Esophagus muscularis mucosa (tissue), 4 donors: Measurements from ENCODE around the gene XCR1. TPM values are rescaled to one million over a fixed set of nuclear protein-coding genes. Genes with fewer than 3 reads are reported as not detected.

Experiments used
- DNase-seq: peaks from one replicate; pipeline ENCODE4 v3.0.0-alpha.2; 2017; ENCODE audit errors: extremely low spot score
- H3K27ac ChIP-seq, 4 donors: fragments of 200-600 bp; sonication (generic); replicated peaks in 1 of 4; 1 replicate in 3 of 4; 2 replicates in 1 of 4; pipeline ENCODE4 v1.5.1; 2016 to 2019; ENCODE audit warnings: mild to moderate bottlenecking in 1 of 4
- H3K27me3 ChIP-seq, 4 donors: fragments of 200-600 bp; sonication (generic); one replicate each; pipeline versions ENCODE4 v1.5.1 to v1.6.0; 2016 to 2019
- H3K36me3 ChIP-seq, 4 donors: fragments of 200-600 bp; sonication (generic); one replicate each; pipeline ENCODE4 v1.5.1; 2016 to 2019
- H3K4me1 ChIP-seq, 4 donors: fragments of 200-600 bp; sonication (generic); one replicate each; pipeline ENCODE4 v1.5.1; 2016 to 2019
- H3K4me3 ChIP-seq, 4 donors: fragments of 200-600 bp; sonication (generic); 1 replicate in 2 of 4; 2 replicates in 2 of 4; pipeline ENCODE4 v1.5.1; 2016 to 2019; ENCODE audit warnings: mild to moderate bottlenecking in 4 of 4, moderate library complexity in 1 of 4
- H3K9me3 ChIP-seq, 4 donors: fragments of 200-600 bp; sonication (generic); 1 replicate in 3 of 4; 2 replicates in 1 of 4; pipeline ENCODE4 v1.5.1; 2016 to 2019
- EP300 ChIP-seq: sonication (generic); formaldehyde crosslinking; IDR thresholded peaks from one replicate; pipeline ENCODE4 v1.6.1; 2017; ENCODE audit warnings: antibody characterized with exemption
- POLR2A ChIP-seq: fragments of 450-650 bp; IDR thresholded peaks from one replicate; pipeline ENCODE4 v1.6.1; 2017; ENCODE audit warnings: antibody characterized with exemption, moderate library complexity, mild to moderate bottlenecking, low read depth
- POLR2AphosphoS5 ChIP-seq, 2 donors: sonication (generic); formaldehyde crosslinking; IDR thresholded peaks; one replicate each; pipeline ENCODE4 v1.6.1; 2017; ENCODE audit warnings: antibody characterized with exemption in 2 of 2
- WGBS: methylation state at CpG from one replicate; pipeline ENCODE4 v1.1.5; 2018; 5-methylcytosine and 5-hydroxymethylcytosine counted together
- intact Hi-C: fragments of 100-400 bp; cut with DNase I; formaldehyde crosslinking; loops from one replicate; pipeline ENCODE4 v1.15.1; 2023
- total RNA-seq, 4 donors: library from RNA; depleted of rRNA; stranded (reverse); fragments of >200 nt; gene quantifications; one replicate each; pipeline versions ENCODE4 v1.1.0 to v1.2.1, GENCODE V29; 2016
- TF ChIP-seq, protein P1 (sequence below), 3 experiments: fragments of 200-600 bp in 2 of 3; fragments of 450-650 bp in 1 of 3; sonication (generic) in 2 of 3; IDR thresholded peaks; one replicate each; pipeline ENCODE4 v1.5.1; 2017 to 2019; ENCODE audit warnings: antibody characterized with exemption in 3 of 3, mild to moderate bottlenecking in 2 of 3, moderate library complexity in 1 of 3

Gene XCR1, protein sequence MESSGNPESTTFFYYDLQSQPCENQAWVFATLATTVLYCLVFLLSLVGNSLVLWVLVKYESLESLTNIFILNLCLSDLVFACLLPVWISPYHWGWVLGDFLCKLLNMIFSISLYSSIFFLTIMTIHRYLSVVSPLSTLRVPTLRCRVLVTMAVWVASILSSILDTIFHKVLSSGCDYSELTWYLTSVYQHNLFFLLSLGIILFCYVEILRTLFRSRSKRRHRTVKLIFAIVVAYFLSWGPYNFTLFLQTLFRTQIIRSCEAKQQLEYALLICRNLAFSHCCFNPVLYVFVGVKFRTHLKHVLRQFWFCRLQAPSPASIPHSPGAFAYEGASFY
- under 1 TPM in 1 of 4 donors, not detected in 3; 0.17 TPM for total RNA-seq

DNA sequence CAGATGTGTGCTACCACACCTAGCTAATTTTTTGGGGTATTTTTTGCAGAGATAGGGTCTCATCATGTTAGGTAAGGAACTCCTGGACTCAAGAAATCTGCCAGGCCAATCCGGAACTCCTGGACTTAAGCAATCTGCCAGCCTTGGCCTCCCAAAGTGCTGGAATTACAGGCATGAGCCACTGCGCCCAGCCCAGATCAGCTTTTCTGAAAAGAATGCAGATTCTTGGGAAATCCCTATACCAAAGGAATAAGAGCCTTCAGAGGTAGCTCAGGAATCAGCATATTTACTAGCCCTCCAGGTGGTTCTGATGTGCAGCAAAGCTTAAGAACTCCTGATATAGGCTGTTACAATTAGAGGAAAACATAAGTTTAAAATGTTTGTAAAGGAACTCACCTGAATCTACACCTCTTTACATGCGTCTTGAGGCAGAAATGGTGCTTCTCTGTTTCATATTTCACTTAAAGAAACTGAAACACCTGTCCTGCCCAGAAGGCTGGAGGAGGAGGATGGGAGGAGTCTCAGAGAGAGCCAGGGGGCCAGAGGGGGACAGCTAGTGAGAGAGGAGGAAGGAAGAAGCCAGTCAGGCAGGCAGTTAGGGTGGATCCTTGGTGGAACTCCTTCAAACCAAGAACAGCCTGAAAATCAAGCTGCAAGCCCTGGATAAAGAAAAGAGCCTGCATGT is at the start of gene XCR1:
TSS of gene XCR1 (minus strand) at position 463 of the 685 bp plus-strand sequence. CDS start 5,536 bp downstream, outside the sequence.
- DNase-seq, result peak; percentile 24
- H3K4me3 ChIP-seq, result no peak within 1 kb of the TSS
- no peaks in the 10 kb centered on the region for H3K27me3 ChIP-seq
- H3K36me3 ChIP-seq, result no peaks in the 10 kb centered on the region
- WGBS, result 98% methylated on average over 3 of the region's 3 CpGs
- H3K27ac ChIP-seq, result no peak within 1 kb of the TSS
- peaks cover 0 to 4% (median 0%) of the 10 kb centered on the region in 4 donors for H3K9me3 ChIP-seq
- TF ChIP-seq POLR2A (no peak), EP300 (no peak), POLR2AphosphoS5 (IDR thresholded peaks at IDR 0.05) (no peak)
- TF ChIP-seq, protein P1, sequence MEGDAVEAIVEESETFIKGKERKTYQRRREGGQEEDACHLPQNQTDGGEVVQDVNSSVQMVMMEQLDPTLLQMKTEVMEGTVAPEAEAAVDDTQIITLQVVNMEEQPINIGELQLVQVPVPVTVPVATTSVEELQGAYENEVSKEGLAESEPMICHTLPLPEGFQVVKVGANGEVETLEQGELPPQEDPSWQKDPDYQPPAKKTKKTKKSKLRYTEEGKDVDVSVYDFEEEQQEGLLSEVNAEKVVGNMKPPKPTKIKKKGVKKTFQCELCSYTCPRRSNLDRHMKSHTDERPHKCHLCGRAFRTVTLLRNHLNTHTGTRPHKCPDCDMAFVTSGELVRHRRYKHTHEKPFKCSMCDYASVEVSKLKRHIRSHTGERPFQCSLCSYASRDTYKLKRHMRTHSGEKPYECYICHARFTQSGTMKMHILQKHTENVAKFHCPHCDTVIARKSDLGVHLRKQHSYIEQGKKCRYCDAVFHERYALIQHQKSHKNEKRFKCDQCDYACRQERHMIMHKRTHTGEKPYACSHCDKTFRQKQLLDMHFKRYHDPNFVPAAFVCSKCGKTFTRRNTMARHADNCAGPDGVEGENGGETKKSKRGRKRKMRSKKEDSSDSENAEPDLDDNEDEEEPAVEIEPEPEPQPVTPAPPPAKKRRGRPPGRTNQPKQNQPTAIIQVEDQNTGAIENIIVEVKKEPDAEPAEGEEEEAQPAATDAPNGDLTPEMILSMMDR (IDR thresholded peaks at IDR 0.05), result no peak
- intact Hi-C loops, result no loop called here
- no peaks in the 10 kb centered on the region for H3K4me1 ChIP-seq

- H3K4me3 ChIP-seq, result no peak overlapping the region
- no peaks in the 10 kb centered on the region for H3K36me3 ChIP-seq
- DNase-seq, result no peak
- no peaks in the 10 kb centered on the region for H3K9me3 ChIP-seq
- no peaks in the 10 kb centered on the region for H3K27me3 ChIP-seq
- H3K27ac ChIP-seq, result no peak overlapping the region
- peaks cover 0 to 4% (median 2%) of the 10 kb centered on the region in 4 donors for H3K4me1 ChIP-seq
- intact Hi-C loops, result loop anchor here (5.0 kb wide), 1 partner anchor 314 kb away; no protein-coding TSS in a partner anchor
- TF ChIP-seq POLR2A, result no peak
- no peak for TF ChIP-seq EP300
- TF ChIP-seq, protein P1 (IDR thresholded peaks at IDR 0.05), result no peak
- TF ChIP-seq POLR2AphosphoS5 (IDR thresholded peaks at IDR 0.05), result no peak
Measured at GRCh38 chr3:46076606-46077005, 49.3 kb upstream of the XCR1 start.

GRCh38 chr3:46075816-46076215 is 48.5 kb upstream of the XCR1 start:
- no peaks in the 10 kb centered on the region for H3K36me3 ChIP-seq
- DNase-seq, result no peak
- intact Hi-C loops, result loop anchor here (5.0 kb wide), 1 partner anchor 314 kb away; no protein-coding TSS in a partner anchor
- H3K27me3 ChIP-seq, result no peaks in the 10 kb centered on the region
- TF ChIP-seq, protein P1 (IDR thresholded peaks at IDR 0.05), result no peak
- TF ChIP-seq EP300 (no peak), POLR2A (no peak), POLR2AphosphoS5 (IDR thresholded peaks at IDR 0.05) (no peak)
- no peak overlapping the region for H3K4me3 ChIP-seq
- no peak overlapping the region for H3K27ac ChIP-seq
- H3K4me1 ChIP-seq, result peaks cover 0 to 4% (median 2%) of the 10 kb centered on the region in 4 donors
- WGBS, result 90% methylated on average over 1 of the region's 1 CpG
- H3K9me3 ChIP-seq, result no peaks in the 10 kb centered on the region

GRCh38 chr3:46071222-46071858 is 44.1 kb upstream of the XCR1 start:
- no peak overlapping the region for H3K27ac ChIP-seq
- intact Hi-C loops, result no loop called here
- 85% methylated on average over 2 of the region's 2 CpGs for WGBS

More at GRCh38 chr3:46071222-46071858, 44.1 kb upstream of the XCR1 start:
- no peaks in the 10 kb centered on the region for H3K36me3 ChIP-seq
- H3K4me3 ChIP-seq, result no peak overlapping the region
- no peaks in the 10 kb centered on the region for H3K4me1 ChIP-seq
- H3K27me3 ChIP-seq, result no peaks in the 10 kb centered on the region
- DNase-seq, result no peak
- no peaks in the 10 kb centered on the region for H3K9me3 ChIP-seq
- TF ChIP-seq, protein P1 (IDR thresholded peaks at IDR 0.05), result no peak
- no peak for TF ChIP-seq POLR2AphosphoS5 (IDR thresholded peaks at IDR 0.05)
- TF ChIP-seq POLR2A, result no peak
- TF ChIP-seq EP300, result no peak
